Thoracic aorta (tissue), 2 donors: ENCODE data around the gene BRSK2. TPM values are rescaled to one million over a fixed set of nuclear protein-coding genes. Genes with fewer than 3 reads are reported as not detected.
"Not testable (repeated sequence)": the region's sequence is repeated elsewhere in the genome, so short reads cannot be mapped to it uniquely, and the experiment has no call there.

Experiments
- ATAC-seq: fragments of 150-250 bp; one replicate; pipeline ENCODE4 v1.8.0; 2017; ENCODE audit warnings: low read depth; ENCODE audit not compliant: insufficient number of reproducible peaks, low FRiP score
- DNase-seq: peaks from one replicate; pipeline ENCODE4 v3.0.0-alpha.2; 2020; ENCODE audit warnings: low spot score
- H3K27ac ChIP-seq, 2 donors: fragments of 200-600 bp; sonication (generic); 1 replicate in 1 of 2; 2 replicates in 1 of 2; pipeline ENCODE4 v1.5.1; 2016; ENCODE audit warnings: mild to moderate bottlenecking in 2 of 2, moderate library complexity in 2 of 2
- H3K27me3 ChIP-seq: fragments of 200-600 bp; sonication (generic); replicated peaks from 2 replicates; pipeline ENCODE4 v1.6.0; 2016; ENCODE audit warnings: mild to moderate bottlenecking; ENCODE audit not compliant: insufficient read depth
- H3K36me3 ChIP-seq: fragments of 200-600 bp; sonication (generic); one replicate; pipeline ENCODE4 v1.5.1; 2016
- H3K4me1 ChIP-seq, 2 donors: fragments of 200-600 bp; sonication (generic); 1 replicate in 1 of 2; 2 replicates in 1 of 2; pipeline versions ENCODE4 v1.5.1 to v1.6.0; 2016; ENCODE audit warnings: low read depth in 2 of 2, mild to moderate bottlenecking in 1 of 2; ENCODE audit not compliant: control insufficient read depth in 1 of 2
- H3K4me3 ChIP-seq: fragments of 200-600 bp; sonication (generic); 2 replicates; pipeline ENCODE4 v1.5.1; 2016; ENCODE audit warnings: mild to moderate bottlenecking
- H3K9me3 ChIP-seq: fragments of 200-600 bp; sonication (generic); 2 replicates; pipeline ENCODE4 v1.5.1; 2016
- CTCF ChIP-seq: fragments of 200-600 bp; sonication (generic); IDR thresholded peaks from one replicate; pipeline ENCODE4 v1.5.1; 2019; ENCODE audit warnings: antibody characterized with exemption
- total RNA-seq, 2 donors: library from RNA; depleted of rRNA; stranded (reverse); fragments of >200 nt; gene quantifications; one replicate each; pipeline versions ENCODE4 v1.1.0 to v1.2.3, GENCODE V29; 2016

BRSK2 gene
- total RNA-seq, 2 donors from 2014 or later, result 1.2 TPM; not detected in 1

- H3K4me1 ChIP-seq, result peaks cover 0 to 5% of the 10 kb centered on the region in 2 donors
- TF ChIP-seq CTCF, result no peak
- H3K36me3 ChIP-seq, result no peaks in the 10 kb centered on the region
- ATAC-seq, result no peak
- no peak for DNase-seq
- no peaks in the 10 kb centered on the region for H3K9me3 ChIP-seq
- no peak overlapping the region for H3K27ac ChIP-seq
- no peak overlapping the region for H3K4me3 ChIP-seq
- H3K27me3 ChIP-seq, result no peaks in the 10 kb centered on the region
Measured at GRCh38 chr11:1343391-1344055, 46.2 kb upstream of the BRSK2 start.

DNA sequence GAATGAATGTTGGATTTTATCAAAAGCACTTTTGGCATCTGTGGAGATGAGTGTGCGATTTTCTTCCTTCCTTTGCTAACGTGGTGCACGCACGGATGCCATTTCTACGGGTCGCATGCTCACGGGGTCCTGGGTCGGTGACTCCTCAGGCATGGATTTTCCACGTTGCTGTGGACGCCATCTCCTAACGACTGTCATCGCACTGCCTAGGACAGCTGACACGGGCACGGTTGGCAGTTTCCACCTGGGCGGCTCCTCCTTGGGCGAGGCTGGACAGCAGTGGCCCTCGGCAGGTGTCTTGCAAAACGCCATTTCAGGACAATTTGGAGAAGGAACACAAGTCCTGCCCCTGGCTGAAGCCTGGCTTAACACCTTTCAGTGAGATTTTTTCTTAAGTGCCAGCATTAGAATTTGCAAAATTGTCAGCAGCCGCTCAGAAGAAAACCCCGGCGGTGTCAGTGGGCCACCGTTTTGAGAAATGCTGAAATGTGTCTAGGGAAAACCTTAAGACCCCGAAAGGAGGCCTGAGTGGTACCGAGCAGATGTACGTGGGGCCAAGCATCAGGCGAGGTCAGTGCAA is 45.6 kb upstream of the BRSK2 start:
- TF ChIP-seq CTCF, result no peak
- no peaks in the 10 kb centered on the region for H3K9me3 ChIP-seq
- peaks cover 0 to 5% of the 10 kb centered on the region in 2 donors for H3K4me1 ChIP-seq
- no peak overlapping the region for H3K27ac ChIP-seq
- no peak overlapping the region for H3K4me3 ChIP-seq
- no peak for ATAC-seq
- no peaks in the 10 kb centered on the region for H3K36me3 ChIP-seq
- H3K27me3 ChIP-seq, result no peaks in the 10 kb centered on the region
- DNase-seq, result no peak

- H3K36me3 ChIP-seq, result no peaks in the 10 kb centered on the region
- H3K27me3 ChIP-seq, result no peaks in the 10 kb centered on the region
- H3K4me1 ChIP-seq, result peaks cover 0 to 5% of the 10 kb centered on the region in 2 donors
- no peak for DNase-seq
- no peak for TF ChIP-seq CTCF
- no peak overlapping the region for H3K4me3 ChIP-seq
- H3K9me3 ChIP-seq, result no peaks in the 10 kb centered on the region
- no peak overlapping the region for H3K27ac ChIP-seq
- ATAC-seq, result no peak
Measured at GRCh38 chr11:1345737-1346513, 43.8 kb upstream of the BRSK2 start.

- Histone ChIP-seq H3K27me3 (no peaks in the 10 kb centered on the region), H3K4me1 (peaks cover 0 to 4% of the 10 kb centered on the region in 2 donors), H3K27ac (no peak overlapping the region), H3K4me3 (no peak overlapping the region), H3K9me3 (no peaks in the 10 kb centered on the region), H3K36me3 (no peaks in the 10 kb centered on the region)
- DNase-seq (no peak), ATAC-seq (no peak)
- TF ChIP-seq CTCF, result no peak
Measured at GRCh38 chr11:1346669-1347390, 42.9 kb upstream of the BRSK2 start.

- not testable (repeated sequence) for H3K4me1 ChIP-seq, H3K4me3 ChIP-seq, H3K27me3 ChIP-seq, H3K27ac ChIP-seq, H3K9me3 ChIP-seq, DNase-seq, ATAC-seq, H3K36me3 ChIP-seq
Measured at GRCh38 chr11:1347411-1347999, 42.2 kb upstream of the BRSK2 start.
